Measurements from ENCODE around the gene HOMER2.

GRCh38 chr15:82847703-82848102 lies 104.8 kb downstream of the HOMER2 start:
- no peak for TF ChIP-seq CTCF (CRISPR knock-in tag; IDR thresholded peaks at IDR 0.05)
- TF ChIP-seq ZBTB37 (CRISPR knock-in tag; IDR thresholded peaks at IDR 0.05), result no peak
- TF ChIP-seq STAG1 (CRISPR knock-in tag; IDR thresholded peaks at IDR 0.05), result no peak
- no peak for TF ChIP-seq LCORL (IDR thresholded peaks at IDR 0.05)
- no peak for TF ChIP-seq LCORL (CRISPR knock-in tag; IDR thresholded peaks at IDR 0.05)
- no peak for TF ChIP-seq ZNF687 (CRISPR knock-in tag; IDR thresholded peaks at IDR 0.05)
- no peak for TF ChIP-seq ZNF780A (CRISPR knock-in tag; IDR thresholded peaks at IDR 0.05)
- no peak for TF ChIP-seq RFX1 (IDR thresholded peaks at IDR 0.05)
- TF ChIP-seq CBX1 (IDR thresholded peaks at IDR 0.05; ENCODE audit: low read depth), result no peak
